ENCODE measurements around the gene MT2A. TPM values are rescaled to one million over a fixed set of nuclear protein-coding genes. Genes with fewer than 3 reads are reported as not detected.

The MT2A gene
- total RNA-seq, 4 donors from 2014 or later = 0.69 to 152 (median 17.4) TPM

DNA sequence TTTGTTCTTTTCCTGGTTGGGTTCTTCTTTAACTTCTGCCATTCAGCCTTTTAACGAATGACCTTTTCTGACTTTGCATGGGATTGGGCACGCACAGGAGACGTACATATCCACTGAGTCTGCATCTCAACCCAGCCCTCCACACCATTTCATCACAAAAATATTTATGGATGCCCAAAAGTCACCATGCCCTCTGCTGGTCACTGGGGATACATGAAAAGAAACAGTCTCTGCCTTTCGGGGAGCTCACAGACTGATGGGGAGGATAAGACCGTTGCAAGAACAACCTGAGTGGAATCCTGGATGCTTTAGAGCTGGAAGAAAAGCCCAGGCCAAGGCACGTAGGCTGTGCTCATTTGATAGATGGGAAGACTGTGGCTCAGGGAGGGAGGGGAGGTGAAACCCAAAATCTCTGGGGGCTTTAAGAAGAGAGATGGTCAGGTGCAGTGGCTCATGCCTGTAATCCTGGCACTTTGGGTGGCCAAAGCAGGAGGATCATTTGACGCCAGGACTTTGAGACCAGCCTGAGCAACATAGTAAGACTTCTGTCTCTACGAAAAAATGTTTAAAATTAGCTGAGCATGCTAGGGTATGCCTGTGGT is 7.9 kb upstream of the MT2A start:
- Histone ChIP-seq H3K4me3 (no peak overlapping the region), H3K27me3 (no peaks in the 10 kb centered on the region), H3K36me3 (no peaks in the 10 kb centered on the region), H3K9me3 (no peaks in the 10 kb centered on the region), H3K4me1 (no peaks in the 10 kb centered on the region), H3K27ac (no peak overlapping the region)
- intact Hi-C loops (cut with DNase I; ENCODE audit: low total_unique reads) = no loop called here
- DNase-seq = peak in 1 of 2 donors; percentile 43
- TF ChIP-seq POLR2A (IDR thresholded peaks at IDR 0.05) = no peak
- TF ChIP-seq, protein P1, sequence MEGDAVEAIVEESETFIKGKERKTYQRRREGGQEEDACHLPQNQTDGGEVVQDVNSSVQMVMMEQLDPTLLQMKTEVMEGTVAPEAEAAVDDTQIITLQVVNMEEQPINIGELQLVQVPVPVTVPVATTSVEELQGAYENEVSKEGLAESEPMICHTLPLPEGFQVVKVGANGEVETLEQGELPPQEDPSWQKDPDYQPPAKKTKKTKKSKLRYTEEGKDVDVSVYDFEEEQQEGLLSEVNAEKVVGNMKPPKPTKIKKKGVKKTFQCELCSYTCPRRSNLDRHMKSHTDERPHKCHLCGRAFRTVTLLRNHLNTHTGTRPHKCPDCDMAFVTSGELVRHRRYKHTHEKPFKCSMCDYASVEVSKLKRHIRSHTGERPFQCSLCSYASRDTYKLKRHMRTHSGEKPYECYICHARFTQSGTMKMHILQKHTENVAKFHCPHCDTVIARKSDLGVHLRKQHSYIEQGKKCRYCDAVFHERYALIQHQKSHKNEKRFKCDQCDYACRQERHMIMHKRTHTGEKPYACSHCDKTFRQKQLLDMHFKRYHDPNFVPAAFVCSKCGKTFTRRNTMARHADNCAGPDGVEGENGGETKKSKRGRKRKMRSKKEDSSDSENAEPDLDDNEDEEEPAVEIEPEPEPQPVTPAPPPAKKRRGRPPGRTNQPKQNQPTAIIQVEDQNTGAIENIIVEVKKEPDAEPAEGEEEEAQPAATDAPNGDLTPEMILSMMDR (IDR thresholded peaks at IDR 0.05) = peak; percentile 38 to 56 (median 52)

GRCh38 chr16:56601325-56601724 is 7.1 kb upstream of the MT2A start:
- intact Hi-C loops (cut with DNase I; ENCODE audit: low total_unique reads) = no loop called here
- TF ChIP-seq POLR2A (IDR thresholded peaks at IDR 0.05) = no peak
- TF ChIP-seq, protein P1 (IDR thresholded peaks at IDR 0.05) = no peak
- Histone ChIP-seq H3K27me3 (no peaks in the 10 kb centered on the region), H3K27ac (no peak overlapping the region), H3K4me3 (no peak overlapping the region), H3K4me1 (peaks cover 0 to 4% of the 10 kb centered on the region in 2 donors), H3K9me3 (no peaks in the 10 kb centered on the region), H3K36me3 (no peaks in the 10 kb centered on the region)
- no peak for DNase-seq

DNA sequence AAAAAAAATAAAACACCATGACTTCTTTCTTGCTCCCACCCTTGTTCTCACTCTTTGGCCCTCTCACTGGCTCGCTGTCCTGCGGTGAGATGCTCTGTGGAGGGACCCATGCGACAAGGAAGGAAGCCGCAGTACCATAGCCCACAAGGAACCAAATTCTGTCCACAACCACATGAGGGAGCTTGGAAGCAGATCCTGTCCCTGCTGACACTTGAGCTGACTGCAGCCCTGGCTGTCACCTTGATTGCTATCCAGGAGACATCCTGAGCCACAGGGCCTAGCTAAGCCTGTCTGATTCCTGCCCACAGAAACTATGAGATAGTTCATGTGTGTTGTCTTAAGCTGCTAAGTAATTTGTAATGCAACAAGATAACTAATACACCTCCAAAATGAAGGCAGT is 4.8 kb upstream of the MT2A start:
- no peaks in the 10 kb centered on the region for H3K36me3 ChIP-seq
- DNase-seq = no peak
- H3K4me3 ChIP-seq = no peak overlapping the region
- H3K4me1 ChIP-seq = peaks cover 7% of the 10 kb centered on the region in 2 donors
- no peak overlapping the region for H3K27ac ChIP-seq
- no peaks in the 10 kb centered on the region for H3K9me3 ChIP-seq
- H3K27me3 ChIP-seq = no peaks in the 10 kb centered on the region
- TF ChIP-seq, protein P1 (IDR thresholded peaks at IDR 0.05) = peak; percentile 8 to 42 (median 22)
- TF ChIP-seq POLR2A (IDR thresholded peaks at IDR 0.05) = no peak
- intact Hi-C loops (cut with DNase I; ENCODE audit: low total_unique reads) = no loop called here

DNA sequence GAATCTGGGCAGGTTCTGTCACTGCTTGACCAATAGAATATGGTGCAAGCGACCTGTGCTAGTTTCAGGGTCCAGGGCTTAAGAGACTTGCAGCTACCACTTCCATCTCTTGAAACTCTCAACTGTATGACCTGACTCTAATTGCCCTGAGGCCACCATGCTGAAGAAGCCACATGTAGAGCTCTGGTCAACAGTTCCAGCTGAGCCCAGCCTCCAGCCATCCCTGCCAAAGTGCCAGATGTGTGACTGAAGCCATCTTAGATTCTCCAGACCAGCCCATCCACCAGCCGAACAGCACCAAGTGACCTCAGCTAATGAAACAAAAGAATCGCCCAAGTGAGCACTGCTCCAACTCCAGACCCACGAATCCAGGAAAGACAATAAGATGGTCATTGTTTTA is 3.4 kb upstream of the MT2A start:
- Histone ChIP-seq H3K9me3 (no peaks in the 10 kb centered on the region), H3K4me3 (no peak overlapping the region), H3K27me3 (no peaks in the 10 kb centered on the region), H3K4me1 (peaks cover 7% of the 10 kb centered on the region in 2 donors), H3K27ac (peak overlapping the region in 1 of 2 donors; percentile 97), H3K36me3 (no peaks in the 10 kb centered on the region)
- TF ChIP-seq POLR2A (IDR thresholded peaks at IDR 0.05) = no peak
- TF ChIP-seq, protein P1 (IDR thresholded peaks at IDR 0.05) = no peak
- intact Hi-C loops (cut with DNase I; ENCODE audit: low total_unique reads) = no loop called here
- DNase-seq = no peak

DNA sequence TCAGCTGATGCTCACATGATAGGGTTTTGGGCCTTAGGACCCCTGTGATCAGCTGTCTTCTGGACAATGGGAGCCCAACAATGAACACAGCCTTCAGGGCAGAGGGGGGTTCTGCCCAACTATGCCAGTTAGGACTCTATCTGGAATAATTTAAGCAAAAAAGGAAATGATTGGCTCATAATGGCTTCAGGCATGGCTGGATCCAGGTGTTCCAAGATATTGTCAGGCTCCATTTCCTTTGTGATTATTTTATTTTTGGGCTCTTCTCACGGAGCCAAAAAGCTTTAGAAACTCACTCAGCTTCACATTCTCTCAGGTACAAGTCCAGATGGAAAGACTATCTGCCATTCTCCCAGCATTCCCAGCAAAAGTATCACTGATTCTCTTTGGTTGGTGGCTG is 2.9 kb upstream of the MT2A start:
- no peak for DNase-seq
- Histone ChIP-seq H3K4me1 (peaks cover 7 to 13% of the 10 kb centered on the region in 2 donors), H3K36me3 (no peaks in the 10 kb centered on the region), H3K9me3 (no peaks in the 10 kb centered on the region), H3K27me3 (no peaks in the 10 kb centered on the region), H3K4me3 (no peak overlapping the region), H3K27ac (peak overlapping the region; percentile 95 to 97)
- intact Hi-C loops (cut with DNase I; ENCODE audit: low total_unique reads) = no loop called here
- TF ChIP-seq, protein P1 (IDR thresholded peaks at IDR 0.05) = no peak
- TF ChIP-seq POLR2A (IDR thresholded peaks at IDR 0.05) = no peak
